NCI-H2196 (cell line): ENCODE results near the gene BET1L.
"Not testable (repeated sequence)": the region's sequence is repeated elsewhere in the genome, so short reads cannot be mapped to it uniquely, and the experiment has no call there.

Experiments
- DNase-seq: peaks from one replicate; lab custom pipeline; 2025; ENCODE audit not compliant: unreplicated experiment; lab: John Stamatoyannopoulos, UW

Gene BET1L

DNA sequence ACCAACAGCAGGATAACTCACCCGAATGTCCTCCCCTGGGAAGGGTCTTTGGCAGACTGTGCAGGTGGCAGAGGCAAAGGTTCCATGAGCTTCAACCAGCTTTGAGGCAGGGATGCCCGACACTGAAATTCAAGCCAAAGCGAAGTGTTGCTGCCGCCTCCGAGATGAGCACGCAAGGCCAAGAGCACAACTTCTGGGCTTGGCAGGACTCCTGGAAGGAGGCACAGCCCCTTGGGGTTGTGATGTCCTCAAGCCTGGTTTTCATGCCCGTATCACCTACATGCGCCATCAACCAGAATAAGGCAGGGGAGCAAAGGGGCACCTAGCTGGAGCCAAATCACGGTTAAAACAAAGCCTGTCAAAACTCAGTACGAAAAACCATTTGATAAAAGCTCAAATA lies 23.2 kb upstream of the BET1L start:
- DNase-seq, result no peak

DNA sequence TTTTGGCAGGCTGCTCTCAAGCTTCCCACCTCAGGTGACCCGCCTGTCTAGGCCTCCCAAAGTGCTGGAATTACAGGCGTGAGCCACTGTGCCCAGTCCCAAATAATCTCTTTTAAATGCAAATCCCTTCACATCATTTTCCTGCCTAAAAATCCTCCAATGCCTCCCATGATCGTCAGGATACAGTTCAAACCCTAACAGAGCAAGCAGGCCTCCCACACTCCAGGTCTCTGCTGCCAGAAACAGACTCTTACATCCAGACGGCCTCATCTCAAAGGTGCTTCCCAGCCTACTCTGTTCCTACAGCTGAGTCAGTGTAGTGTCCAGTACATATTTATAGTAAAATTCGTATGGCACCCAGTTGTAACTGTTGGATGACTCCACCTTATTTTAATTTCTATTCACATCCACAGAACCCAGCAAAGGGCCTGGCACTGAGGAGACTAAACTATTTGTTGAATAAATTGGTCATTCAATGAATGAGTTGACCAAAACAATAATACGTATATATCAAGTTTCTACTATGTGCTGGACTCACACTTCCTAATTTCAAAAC lies 20.7 kb upstream of the BET1L start:
- no peak for DNase-seq

DNA sequence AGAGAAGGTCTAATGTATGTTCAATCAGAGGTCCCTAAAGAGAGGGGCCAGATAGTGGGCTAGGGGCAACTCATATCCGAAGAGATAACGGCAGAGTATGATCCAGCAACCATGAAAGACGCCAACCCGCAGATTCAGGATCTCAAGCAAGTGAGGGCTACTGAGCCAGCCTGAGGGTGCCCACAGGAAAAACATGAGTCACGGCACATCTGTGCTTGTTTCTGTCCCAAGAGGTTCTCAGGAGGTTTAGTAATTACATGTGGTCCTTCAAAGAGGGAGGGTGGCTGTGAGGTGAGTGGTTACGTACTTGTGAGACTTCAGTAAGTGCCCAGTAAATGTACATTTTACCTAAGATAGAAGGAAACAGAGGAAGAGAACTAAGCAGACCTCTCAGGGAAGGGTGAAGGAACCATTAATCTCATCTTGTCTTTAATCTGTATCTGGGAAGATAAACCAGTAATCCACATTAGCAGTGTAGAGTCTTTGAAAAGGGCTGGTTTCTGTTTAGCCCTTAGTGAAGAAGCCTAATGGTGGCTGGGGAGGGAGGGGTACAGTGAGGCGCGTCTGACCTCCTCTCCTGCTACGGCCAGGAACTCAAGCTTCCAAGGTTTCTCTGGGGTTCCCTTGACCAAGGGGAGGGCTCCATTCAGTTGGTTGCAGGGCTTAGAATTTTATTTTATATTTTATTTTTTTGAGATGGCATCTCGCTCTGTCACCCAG lies 18.7 kb upstream of the BET1L start:
- DNase-seq, result no peak

DNA sequence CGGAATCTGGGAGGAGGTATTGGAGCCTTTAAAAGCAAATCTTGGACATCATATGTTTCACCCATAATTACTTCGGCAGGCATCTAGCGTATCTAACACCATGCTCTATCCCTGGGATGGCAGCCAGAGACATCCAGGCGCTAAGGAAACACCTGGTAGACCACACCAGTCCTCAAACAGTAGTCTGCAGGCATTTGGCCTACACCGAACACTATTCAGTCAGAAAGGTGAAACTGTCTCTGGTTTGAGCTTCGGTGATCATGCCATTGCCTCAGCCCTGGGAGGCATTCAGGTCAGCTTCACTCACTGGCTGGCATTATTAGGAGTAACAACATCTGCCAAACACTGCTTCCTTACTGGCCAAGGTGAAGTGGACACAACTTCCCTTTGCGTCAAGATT lies 17.2 kb upstream of the BET1L start:
- no peak for DNase-seq

DNA sequence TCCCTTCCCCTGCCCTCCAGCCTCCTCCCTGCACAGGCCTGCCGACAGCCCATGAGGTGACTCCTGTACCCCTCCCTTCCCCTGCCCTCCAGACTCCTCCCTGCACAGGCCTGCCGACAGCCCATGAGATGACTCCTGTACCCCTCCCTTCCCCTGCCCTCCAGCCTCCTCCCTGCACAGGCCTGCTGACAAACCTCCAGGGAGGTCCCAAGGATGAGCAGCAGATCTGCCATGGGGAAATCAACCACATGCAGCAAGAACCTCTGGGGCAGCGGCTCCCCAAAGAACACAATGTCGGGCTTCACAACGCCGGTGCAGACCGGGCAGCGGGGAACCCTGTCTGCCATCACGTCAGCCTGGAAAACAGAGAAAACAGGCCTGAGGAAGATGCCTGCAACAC lies 16.7 kb upstream of the BET1L start:
- DNase-seq, result no peak

DNA sequence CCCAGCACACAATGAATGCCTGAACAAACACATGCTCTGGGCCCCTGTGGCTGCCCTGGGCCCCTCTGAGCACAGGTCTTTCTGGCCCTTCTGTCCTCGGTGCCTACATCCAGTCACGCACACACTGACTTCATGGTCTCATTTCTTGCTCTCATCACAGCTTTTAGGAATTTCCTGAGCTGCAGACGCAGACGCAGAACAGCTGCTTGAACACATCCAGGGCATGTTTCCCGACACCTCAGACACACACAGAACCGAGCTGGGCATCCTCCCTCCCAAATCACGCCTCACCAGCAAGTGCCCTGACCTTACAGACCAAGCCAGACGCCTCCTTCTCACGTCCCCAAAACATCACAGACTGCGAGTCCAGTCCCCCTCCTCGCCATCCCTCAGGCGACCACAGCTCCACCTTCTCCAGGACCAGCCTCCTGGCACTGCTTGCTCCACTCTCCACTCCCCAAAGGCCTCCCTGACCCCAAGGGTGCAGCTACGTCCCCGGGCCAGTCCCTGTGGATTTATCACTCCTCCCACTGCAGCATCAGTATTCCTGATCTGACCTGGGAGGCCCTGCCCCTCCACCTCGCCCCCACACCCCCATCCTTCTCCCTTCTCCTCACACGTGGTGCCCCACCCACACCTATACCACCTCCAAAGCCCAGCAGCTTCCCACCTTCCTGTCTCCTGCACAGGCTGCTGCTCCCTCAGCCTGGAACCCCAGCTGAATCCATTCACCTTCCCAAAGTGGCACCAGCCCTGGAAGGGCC lies 16.0 kb upstream of the BET1L start:
- DNase-seq, result no peak

DNA sequence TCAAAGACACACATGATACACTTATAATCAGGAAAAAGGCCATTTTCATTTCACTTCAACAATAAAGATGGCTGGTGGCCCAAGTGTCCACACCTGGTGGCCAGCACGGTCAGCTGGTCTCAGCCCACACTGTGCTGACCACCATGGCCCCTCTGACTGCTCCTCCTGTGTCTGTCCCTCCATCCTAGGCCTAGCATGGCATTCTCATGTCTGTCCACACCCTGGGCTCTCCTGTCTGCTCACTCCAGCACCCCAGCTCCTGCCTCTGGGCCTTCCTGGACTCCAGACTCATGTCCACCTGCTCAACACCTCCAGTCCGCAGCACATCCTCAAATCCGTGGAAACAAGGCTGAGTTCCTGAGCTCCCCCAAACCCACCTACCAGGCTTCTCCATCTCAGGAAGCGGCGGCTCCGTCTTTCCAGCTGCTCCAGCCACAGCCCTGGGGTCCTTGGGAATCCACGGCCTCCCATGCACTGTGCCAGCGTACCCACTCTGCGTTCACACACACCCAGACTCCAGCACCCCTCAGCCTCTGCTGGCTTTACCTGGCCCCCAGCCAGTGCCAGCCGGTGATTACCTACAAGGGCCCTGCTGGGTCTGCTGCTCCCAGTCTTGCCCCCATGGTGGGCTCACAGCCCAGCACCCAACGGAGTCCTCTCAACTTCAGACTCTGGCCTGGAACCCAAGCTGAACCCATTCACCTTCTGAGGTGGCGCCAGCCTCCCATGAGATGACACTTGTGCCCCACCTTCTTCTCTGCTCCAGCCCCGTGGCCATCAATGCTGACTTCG lies 15.0 kb upstream of the BET1L start:
- DNase-seq, result no peak

DNA sequence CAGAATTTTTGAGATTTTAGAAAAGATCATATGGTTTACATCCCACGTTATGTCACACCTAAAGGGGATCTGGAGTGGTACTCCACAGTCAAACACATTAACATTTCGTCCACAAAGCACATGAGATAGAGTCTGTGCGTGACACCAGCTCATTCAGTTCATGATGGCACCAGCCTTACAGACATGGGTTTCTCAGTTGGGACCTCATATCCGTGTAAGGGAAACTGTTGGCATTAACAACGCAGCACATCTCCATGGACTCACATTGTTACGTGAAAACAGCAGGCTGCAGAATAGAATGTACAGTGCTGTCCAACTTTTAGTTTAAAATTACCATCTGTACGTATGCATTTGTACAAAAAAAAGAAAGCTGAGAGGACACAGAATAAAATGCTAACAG lies 14.3 kb upstream of the BET1L start:
- no peak for DNase-seq

DNA sequence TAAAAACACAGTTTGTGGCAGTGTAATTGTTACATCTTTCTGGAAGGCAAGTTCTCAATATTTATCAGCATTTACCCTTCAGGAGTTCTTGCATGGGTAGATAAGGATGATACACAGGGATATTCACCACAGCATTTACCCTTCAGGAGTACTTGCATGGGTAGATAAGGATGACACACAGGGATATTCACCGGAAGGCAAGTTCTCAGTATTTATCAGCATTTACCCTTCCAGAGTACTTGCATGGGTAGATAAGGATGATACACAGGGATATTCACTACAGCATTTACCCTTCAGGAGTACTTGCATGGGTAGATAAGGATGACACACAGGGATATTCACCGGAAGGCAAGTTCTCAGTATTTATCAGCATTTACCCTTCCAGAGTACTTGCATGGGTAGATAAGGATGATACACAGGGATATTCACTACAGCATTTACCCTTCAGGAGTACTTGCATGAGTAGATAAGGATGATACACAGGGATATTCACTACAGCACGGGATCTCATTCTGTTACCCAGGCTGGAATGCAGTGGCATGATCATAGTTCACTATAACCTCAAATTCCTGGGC lies 13.5 kb upstream of the BET1L start:
- DNase-seq, result not testable (repeated sequence)

DNA sequence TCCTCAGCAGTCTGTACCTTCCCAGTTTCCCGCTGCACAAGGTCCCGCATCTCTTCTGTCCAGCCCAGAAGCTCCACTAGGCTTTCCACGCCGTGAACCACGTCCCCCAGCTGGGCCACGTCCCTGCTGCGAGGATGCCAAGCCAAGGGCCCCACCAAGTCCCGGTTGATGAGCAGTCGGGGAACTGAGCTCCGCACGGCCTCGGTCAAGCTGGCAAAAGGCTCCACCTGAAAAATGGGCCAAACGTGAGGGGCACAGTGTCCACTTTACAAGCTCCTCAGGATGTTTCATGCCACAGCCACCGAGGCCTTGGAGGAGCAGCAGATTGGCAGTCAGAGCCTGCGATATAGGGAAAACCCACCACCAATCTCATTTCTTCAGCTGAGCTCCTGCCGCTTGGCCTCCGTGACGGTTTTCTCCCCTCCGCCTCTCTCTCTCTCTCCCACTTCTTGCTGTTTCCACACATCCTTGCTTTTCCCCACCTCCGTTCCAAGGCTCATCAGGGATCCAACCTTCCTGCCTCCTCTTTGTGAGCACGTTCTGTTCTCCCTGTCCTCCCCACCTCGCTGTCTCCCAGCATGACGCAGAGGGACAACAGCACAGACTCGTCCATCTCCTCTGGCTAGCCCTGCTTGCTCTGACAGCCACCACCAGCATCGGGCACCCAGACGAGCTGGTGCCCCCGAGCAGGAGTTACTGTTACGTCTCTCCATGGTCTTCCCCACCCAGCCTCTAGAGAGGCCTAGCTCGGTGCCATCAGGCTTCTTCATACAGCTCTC lies 11.8 kb upstream of the BET1L start:
- no peak for DNase-seq

DNA sequence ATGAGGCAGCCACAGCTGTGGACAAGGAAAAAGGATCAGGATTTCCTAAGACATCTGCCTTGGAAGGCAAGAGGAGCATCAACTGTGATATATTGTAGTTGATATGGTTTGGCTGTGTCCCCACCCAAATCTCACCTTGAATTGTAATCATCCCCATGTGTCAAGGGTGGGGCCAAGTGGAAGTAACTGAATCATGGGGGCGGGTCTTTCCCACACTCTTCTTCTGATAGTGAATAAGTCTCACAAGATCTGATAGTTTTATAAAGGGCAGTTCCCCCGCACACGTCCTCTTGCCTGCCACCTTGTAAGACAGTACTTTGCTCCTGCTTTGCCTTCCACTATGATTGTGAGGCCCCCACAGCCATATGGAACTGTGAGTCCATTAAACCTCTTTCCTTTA lies 10.5 kb upstream of the BET1L start:
- no peak for DNase-seq

DNA sequence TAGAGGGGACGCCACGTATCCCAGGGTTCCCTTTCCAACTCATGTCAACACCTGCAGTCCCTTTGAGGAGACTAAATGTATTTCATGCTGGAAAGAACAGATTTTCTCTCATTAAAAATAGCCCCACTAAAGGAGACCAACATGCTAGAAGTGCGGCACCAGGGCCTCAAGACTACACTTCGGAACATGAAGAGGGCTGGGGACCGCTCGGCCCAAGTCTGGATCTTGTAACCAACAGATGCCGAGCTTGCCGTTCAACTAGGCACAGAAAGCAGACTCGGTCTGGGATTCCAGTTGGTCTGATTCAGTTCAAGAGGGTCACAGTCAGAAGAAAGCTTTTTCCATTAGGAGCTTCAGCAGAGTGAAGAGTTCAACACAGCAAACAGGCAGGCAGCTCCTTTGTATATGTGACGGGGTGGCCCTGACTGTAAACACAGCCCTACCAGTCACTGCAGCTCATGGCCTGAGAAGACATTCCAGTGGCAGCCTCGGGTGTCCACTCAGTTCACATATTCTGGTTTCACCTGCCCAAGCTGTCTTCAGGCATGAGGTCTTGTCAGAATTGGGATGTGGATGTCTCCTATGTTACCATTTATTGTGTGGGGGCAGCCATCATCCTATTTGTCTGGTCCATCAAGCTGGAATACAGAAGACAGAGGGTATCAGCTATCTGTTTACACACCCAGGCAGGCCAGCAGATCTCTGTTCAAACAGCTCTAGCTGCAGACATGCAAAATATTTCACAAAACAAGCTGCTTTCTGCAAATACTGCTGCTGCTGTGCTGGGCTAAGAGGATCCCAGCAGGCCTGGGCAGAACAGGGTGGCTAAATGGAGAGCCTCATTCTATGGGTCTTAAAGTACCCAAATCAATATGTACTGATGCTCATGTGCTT lies 9.1 kb upstream of the BET1L start:
- no peak for DNase-seq

DNA sequence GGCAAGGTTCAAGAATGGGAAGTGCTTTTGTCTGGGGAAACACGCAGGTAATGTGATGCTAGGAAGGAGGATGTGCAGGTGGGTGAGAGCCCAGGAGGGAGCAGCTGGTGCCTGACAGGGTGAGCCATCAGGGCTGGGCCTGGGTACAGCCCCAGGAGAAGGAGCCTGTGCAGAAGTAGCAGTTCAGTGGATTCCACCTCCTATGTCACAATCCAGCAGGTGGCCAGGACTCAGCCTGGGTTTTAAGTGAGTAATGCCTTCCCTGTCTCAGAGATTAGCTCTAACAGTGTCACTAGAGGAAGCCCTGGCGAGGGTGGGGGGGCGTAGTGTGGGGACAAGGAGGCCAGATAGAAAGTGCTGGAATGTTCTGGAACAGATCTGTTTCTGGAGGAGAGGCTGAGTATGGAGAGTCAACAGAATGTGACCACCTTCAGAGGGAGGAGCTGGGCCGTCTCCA lies 8.4 kb upstream of the BET1L start:
- no peak for DNase-seq

DNA sequence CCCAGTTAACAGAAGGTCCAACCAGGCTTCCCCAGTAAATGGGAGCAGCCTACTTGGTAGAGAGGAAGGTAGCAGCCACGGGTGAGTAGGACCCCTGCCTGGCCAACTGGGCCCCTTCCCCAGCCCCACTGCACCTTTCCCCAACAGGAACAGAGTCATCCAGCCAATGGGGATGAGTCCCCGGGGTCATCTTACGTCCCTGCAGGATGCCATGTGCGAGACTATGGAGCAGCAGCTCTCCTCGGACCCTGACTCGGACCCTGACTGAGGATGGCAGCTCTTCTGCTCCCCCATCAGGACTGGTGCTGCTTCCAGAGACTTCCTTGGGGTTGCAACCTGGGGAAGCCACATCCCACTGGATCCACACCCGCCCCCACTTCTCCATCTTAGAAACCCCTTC lies 6.9 kb upstream of the BET1L start:
- DNase-seq, result no peak

DNA sequence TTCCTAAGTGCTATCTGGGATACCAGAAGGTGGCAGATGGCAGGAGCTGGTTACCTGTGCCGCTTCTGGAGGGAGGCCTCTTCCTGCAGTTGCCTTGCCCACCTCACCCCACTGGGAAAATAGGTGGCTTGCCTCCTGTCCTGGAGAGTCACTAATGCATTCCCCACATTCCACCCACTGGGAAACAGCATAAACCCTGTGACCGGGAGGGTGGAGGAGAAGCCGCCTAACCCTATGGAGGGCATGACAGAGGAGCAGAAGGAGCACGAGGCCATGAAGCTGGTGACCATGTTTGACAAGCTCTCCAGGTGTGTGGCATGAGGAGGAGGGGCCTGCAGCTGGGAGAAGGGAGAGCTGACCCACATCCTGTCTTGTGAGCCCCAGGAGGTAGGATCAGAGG lies 5.9 kb upstream of the BET1L start:
- no peak for DNase-seq

DNA sequence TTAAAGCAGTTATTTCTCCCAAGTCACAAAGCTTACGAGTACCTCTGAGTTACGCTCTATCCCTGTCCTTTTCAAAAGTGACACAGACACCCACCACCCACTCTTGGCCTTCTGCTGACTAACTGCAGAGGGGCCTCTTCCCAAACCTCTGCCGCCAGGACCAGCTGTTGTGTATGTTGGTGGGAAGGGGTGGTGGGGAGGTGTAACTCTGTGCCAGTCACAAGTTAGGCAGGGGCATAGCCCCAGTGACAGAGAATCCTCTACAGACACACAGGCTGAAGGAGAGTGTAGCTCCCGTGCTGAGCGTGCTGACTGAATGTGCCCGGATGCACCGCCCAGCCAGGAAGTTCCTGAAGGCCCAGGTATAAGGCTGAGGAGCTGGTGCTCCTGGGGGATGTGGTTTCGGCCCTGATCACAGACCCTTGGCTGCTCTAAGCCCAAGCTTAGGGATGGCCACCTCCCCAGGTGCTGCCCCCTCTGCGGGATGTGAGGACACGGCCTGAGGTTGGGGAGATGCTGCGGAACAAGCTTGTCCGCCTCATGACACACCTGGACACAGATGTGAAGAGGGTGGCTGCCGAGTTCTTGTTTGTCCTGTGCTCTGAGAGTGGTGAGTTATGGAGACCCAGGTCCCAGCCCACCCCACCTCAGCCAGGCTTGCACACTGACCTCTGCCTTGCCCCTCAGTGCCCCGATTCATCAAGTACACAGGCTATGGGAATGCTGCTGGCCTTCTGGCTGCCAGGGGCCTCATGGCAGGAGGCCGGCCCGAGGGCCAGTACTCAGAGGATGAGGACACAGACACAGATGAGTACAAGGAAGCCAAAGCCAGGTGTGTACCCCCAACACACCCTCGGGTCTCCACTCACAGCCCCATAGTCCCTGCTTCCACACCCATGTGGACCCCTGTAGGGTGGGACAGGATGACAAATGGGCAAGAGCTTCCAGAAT lies 5.2 kb upstream of the BET1L start:
- DNase-seq, result no peak

DNA sequence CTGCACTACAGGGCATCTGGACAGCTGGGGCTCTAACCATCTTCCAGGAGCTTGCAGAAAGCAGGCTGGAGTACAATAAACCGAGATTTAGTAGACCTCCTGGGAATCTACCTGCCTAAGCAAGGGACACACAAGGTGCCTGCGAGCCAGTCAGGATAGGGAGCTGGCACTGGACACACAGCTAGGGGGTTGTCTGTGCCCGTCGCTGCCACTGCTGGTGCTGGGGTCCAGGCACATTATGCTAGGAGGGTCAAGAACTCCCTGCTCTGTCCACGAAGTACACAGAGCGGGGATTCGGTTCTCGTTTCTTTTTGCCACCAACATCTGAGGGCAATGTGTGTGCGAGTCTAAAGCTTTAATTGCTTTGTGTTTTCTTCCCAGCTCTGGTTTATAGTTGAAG lies 4.5 kb upstream of the BET1L start:
- no peak for DNase-seq

DNA sequence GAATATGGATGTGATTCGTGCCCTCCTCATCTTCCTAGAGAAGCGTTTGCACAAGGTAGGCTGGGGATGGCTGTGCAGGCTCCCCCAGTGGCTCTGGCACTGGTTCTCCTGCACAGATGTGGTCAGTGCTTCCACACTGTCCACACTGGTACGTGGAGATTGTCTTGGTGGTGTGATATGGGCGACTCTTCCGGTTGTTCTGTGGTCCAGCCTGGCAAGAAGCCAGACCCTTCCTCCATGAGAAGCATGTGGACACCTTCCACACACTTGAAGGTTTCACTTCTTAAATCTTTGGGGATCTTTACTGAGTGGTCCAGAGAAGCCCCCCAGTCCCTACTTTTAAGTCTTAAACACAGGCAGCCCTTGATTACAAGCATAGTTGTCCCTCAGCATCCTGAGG lies 4.1 kb upstream of the BET1L start:
- DNase-seq, result no peak
